NOMO-1 treated with DMSO at 0.1 percent for 48 hours (cell line): ENCODE measurements around the gene GIMAP6.
"Not testable (repeated sequence)": the region's sequence is repeated elsewhere in the genome, so short reads cannot be mapped to it uniquely, and the experiment has no call there.

ENCODE experiments used
- DNase-seq: peaks from one replicate; lab custom pipeline; 2025; ENCODE audit not compliant: unreplicated experiment; lab: John Stamatoyannopoulos, UW

Gene GIMAP6

GRCh38 chr7:150586785-150587152 lies 45.4 kb downstream of the GIMAP6 start:
- DNase-seq: no peak

GRCh38 chr7:150586068-150586784 lies 46.0 kb downstream of the GIMAP6 start:
- DNase-seq: peak; percentile 66

GRCh38 chr7:150585199-150585598 lies 47.0 kb downstream of the GIMAP6 start:
- DNase-seq: no peak

- DNase-seq: no peak
Observed at GRCh38 chr7:150580638-150581394, 51.4 kb downstream of the GIMAP6 start.

DNA sequence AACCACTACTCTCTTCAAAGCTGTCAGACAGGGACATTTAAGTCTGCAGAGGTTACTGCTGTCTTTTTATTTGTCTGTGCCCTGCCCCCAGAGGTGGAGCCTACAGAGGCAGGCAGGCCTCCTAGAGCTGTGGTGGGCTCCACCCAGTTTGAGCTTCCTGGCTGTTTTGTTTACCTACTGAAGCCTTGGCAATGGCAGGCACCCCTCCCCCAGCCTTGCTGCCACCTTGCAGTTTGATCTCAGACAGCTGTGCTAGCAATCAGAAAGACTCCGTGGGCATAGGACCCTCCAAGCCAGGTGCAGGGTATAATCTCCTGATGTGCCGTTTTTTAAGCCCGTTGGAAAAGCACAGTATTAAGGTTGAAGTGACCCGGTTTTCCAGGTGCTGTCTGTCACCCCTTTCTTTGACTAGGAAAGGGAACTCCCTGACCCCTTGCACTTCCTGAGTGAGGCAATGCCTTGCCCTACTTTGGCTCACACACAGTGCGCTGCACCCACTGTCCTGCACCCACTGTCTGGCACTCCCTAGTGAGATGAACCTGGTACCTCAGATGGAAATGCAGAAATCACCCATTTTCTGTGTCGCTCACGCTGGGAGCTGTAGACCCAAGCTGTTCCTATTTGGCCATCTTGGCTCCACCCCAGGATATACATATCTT lies 52.1 kb downstream of the GIMAP6 start:
- DNase-seq: not testable (repeated sequence)
